Putamen (tissue), 1 donor: ENCODE results near the gene ZNF653.

Experiments used
- DNase-seq: peaks from one replicate; pipeline ENCODE4 v3.0.0-alpha.2; 2016; ENCODE audit warnings: low spot score

The ZNF653 gene

DNA sequence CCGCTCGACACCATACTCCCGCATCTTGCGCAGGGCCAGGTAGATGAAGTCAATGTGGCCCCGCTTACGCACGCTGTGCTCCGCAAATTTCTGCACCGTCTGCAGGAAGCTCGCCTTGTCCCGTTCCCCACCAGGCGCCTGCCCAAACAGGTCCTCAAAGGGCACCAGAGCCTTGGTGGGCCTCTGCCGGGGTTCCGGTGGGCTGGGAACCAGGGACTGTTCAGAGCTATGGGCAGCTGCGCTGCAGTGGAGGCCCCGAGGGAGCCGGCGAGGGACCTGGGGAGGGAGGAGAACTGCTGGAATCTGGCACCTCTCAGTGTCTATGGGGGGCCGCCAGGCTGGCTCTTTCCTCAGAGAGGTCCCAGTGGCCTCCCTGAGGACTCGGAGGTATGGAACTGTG is 8.3 kb upstream of the ZNF653 start:
- DNase-seq: no peak

DNA sequence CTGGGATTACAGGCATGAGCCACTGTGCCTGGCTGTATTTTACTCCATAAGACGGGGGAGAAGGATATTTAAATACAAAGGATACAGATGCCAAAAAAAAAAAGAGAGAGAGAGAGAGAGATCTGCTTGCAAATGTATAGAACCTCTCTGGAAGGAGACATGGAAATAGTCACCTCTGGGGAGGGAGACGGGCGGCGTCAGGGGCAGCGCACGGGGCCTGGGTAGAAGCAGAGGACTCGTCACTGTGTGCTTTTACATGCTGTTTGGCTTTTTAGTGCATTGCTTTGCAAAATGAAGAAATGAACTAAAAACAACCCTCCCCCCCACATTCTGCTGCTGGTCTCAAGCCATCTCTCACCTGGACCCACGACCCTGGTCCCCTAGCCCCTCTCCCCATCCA is 4.8 kb upstream of the ZNF653 start:
- DNase-seq: no peak

DNA sequence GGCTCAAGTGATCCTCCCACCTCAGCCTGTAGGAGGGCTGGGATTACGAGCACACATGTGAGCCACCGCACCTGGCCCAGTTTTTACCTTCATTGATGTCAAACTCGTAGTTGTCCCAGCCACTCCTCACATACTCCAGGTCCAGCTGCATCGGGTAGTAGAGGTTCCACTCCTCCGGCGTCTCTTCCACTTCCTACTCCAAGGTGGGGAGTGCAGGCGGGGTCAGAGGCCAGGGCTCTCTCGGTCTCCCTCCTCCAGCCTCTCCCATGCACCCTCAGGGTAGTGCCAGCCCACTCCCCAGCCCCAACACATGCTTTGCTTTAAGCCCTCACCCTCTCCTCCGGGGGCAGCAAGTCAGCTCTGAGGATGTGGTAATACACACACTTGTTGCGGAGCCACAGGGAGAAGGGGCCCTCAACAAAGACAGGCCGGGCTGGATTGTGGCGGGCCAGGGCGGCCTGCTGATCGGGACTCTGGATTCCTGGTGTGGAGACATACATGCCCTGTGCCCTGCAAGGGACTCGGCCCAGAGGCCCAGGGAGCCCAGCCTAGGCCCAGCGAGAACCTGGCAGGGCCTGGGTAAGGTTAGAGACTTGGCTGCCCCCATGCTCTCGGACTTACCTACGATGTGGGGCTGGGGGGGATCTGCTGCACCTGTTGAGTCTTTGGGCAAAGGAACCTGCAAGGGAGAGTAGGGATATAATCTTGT is 1.9 kb upstream of the ZNF653 start:
- no peak for DNase-seq

DNA sequence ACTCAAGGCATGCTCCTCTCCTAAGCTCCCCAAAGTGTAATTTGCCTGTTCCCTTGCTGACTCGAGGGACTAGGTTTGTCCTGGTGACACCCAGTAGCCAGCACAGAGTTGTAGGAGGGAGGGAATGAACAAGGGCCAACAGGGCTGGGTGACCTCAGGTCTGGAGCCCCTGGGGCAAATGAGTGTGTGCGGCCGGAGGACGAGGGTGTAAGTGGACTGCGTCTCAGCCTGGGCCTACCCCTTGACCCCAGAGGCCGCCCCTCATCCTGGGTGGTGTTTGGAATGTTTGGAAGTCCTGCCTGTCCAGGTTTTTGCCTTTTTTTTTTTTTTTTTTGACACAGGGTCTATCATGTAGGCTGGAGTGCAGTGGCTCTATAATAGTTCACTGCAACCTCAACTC is 1.3 kb upstream of the ZNF653 start:
- DNase-seq: no peak

DNA sequence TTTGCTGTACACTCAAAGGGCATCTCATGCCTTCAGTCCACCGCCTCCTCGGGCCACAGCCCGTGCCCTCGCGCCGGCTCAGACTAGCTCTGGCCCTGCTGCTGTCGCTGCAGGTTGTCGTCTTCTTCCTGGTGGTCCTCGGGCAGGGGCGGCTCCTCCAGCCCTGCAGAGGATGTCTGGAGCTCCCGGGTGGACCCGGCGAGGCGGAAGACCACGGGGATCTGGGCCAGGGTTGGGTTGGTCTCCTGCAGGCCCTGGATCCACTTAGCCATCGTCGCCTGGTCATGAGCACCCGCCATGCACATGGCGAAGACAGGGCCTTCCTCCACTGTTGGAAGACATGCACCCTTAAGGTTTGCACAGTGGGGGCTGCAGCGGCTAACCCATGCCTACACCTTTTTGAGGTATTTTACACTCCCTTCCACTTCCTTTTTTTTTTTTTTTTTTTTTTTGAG is 489 bp upstream of the ZNF653 start:
- DNase-seq: no peak

DNA sequence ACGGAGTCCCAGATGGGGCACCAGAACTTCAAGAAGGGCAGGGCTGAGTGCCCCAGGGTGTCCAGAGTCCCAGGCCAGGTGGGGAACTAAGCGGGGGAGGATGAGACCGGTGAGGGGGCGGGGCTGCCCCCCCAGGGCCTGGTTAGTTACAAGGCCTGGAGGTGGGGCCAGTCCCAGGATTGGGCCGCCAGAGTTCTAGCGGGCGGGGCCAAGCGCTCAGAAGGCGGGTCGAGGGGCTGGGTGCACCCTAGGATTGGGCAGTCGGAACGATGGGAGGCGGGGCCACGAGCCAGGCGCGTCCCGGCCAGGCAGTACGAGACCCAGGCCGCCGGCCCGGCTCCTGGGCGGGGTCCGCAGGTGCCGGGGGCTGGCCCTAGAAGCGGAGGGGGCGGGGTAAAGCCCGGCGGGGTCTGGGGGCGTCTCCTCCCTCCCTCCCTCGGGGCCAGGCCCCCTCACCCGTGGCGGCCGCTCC is 571 bp downstream of the ZNF653 start:
- DNase-seq: peak; percentile 94

DNA sequence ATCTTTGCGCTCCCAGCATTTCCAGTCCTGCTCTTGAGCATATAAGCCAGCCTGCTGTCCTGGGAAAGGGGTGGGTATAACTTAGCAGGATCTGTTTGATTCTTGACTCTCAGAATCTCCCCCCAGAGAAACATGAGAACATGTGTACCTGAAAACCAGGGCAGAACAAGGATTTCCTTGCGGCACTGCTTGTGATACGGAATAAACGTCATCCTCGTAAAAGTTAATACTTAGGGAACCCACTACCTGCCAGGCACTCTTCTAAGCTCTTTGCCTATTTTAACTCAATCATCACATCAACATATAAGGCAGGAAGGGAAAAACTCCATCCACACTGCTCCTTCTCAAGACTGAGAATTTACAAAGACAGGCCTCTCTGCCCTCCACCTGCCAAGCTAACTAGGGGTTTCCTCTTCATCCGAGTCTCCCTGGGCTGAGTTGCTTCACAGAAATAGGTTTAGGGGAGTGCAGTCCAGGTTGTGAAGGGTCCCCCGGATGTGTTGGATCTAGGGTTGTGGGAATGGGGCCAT is 1.1 kb downstream of the ZNF653 start:
- no peak for DNase-seq

DNA sequence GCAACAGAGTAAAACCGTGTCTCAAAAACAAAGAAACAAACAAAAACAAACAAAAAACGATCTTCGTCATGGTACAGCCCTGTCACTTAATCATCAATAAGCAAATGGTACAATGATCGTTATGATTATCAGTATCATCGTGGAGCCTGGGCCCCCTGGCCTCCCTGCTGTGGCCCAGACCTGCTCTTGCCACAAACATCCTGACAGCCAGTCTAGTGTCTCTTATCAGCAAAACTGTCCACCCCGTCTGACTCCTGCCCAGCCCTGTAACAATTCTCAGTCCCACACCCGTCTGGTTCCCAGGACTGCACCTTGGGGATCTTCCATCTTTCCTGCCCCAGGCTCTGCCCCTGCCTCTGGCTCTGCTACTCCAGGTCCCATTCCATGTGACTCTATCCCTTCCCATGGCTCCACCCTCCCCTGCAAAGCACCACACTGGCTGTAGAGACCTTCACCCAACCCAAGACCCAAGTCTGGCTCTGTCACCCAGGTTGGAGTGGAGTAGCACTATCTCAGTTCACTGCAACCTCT is 5.7 kb downstream of the ZNF653 start:
- no peak for DNase-seq

DNA sequence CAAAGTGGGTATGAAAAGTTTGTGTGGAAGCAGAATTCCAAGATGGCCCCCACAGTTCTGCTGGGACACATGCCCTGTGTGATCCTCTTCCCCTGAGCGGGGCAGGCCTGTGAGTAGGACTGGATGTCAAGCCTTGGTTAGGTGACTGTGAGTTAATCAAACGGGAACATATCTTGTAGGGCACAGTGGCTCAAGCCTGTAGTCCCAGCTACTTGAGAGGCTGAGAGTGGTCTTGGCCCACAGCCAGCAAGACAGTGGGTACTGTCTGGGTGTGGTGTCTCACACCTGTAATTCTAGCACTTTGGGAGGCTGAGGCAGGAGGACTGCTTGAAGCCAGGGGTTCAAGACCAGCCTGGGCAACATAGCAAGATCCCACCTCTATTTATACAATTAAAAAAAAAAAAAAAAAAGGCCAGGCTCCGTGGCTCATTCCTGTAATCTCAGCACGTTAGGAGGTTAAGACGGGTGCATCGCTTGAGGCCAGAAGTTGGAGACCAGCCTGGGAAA is 6.4 kb downstream of the ZNF653 start:
- DNase-seq: no peak

DNA sequence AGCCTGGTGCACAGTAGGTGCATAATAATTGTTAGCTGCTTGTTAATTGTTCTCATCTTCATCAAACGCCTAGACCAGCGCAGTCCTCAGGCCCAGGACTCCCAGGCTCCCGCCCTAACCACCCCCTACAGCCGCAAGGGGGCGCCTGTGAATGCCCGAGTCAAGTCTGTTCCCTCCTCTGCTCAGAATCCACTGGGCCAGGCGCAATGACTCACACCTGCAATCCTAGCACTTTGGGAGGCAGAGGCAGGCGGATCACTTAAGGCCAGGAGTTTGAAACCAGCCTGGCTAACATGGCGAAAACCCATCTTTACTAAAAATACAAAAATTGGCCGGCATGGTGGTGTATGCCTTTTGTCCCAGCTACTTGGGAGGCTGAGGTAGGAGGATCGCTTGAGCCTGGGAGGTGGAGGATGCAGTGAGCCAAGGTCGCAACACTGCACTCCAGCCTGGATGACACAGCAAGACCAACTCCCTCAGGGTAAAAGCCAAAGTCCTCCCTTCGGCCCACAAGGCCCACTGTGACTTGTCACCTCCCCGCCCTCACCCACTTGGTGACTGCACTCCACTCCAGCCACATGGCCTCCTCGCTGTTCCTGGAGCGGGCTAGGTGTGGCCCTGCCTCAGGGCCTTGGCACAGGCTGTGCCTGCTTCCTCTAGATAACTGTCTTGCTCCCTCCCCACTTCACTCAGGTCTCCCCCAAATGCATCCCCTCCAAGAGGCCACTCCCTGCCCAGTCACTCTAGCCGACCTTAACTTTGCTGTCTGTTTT is 9.1 kb downstream of the ZNF653 start:
- DNase-seq: no peak

DNA sequence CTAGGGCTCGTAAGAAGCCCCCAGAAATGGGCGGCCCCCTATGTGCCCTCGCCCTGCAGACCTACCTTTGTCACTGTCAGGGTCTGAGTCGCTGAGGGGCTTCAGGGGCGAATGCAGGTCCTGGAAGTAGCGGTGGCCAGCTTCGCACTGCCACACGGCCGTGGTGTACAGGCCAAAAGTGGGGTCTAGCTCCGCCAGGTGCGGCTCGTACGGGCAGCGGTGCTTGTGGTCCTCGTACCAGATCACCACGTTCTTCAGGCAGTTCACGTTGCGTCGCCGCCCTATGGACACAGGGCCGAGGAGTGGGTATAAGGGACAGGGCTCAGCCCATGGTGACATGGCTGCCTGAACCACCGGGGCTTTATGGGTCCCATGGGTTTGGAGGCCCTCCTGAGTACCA is 9.8 kb downstream of the ZNF653 start:
- DNase-seq: no peak

DNA sequence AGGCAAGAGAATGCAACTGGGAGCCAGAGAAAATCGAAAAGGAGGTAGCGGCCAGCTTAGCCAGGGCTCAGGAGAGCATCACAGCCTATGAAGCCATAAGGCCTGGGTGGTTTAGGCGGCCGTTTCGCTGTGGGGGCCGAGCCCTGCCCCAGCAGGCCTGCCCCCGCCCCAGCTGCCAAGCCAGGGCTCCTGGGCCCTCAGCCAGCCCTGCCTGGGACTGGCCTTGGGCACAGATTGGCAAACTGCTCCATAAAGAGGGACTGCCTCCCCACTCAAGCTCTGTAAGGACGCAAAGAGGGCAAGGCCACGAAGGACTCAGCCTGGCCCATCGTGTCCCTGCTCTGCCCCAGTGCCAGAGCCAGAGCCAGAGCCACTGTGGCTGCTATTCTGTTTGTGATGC is 10.2 kb downstream of the ZNF653 start:
- no peak for DNase-seq

DNA sequence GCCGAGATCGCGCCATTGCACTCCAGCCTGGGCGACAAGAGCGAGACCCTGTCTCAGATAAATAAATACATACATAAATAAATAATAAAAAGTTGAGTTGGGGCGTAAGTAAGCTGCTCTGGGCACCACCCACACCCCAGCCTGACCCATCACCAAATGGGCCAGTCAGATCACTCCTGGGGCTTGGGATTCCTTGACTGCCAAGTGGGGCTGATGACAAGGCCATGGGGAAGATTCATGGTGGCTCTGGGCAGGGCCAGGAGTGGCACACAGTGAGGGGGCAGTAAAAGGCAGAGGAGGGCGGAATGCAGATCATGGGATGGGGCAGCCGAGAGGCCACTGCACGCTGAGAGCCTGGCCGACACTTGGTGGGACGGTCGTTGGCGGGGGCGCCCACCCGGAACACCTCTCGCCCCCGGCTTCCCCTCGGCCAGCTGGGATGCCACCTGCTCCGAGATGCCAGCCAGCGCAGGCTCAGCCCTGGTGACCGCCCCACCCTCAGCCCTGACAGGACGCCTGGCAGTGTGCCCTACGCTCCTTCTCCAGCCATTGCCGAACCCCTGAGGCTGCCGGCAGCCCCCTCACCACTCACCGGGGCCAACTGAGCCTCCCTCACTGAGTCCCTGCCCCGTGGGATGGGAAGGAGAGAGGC is 10.9 kb downstream of the ZNF653 start:
- no peak for DNase-seq

DNA sequence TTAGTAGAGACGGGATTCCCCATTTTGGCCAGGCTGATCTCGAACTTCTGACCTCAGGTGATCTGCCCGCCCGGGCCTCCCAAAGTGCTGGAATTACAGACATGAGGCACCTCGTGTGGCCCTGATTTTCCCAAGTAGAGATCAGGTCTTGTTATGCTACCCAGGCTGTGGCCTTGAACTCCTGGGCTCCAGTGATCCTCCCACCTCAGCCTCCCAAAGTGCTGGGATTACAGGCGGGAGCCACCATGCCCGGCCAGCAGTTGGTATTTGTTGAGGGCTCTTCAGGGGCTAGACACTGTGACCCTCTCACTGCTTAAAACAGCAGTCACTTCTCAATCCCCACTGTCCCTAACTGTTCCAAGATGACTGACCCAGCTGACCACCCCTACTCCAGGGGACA is 16.3 kb downstream of the ZNF653 start:
- no peak for DNase-seq

DNA sequence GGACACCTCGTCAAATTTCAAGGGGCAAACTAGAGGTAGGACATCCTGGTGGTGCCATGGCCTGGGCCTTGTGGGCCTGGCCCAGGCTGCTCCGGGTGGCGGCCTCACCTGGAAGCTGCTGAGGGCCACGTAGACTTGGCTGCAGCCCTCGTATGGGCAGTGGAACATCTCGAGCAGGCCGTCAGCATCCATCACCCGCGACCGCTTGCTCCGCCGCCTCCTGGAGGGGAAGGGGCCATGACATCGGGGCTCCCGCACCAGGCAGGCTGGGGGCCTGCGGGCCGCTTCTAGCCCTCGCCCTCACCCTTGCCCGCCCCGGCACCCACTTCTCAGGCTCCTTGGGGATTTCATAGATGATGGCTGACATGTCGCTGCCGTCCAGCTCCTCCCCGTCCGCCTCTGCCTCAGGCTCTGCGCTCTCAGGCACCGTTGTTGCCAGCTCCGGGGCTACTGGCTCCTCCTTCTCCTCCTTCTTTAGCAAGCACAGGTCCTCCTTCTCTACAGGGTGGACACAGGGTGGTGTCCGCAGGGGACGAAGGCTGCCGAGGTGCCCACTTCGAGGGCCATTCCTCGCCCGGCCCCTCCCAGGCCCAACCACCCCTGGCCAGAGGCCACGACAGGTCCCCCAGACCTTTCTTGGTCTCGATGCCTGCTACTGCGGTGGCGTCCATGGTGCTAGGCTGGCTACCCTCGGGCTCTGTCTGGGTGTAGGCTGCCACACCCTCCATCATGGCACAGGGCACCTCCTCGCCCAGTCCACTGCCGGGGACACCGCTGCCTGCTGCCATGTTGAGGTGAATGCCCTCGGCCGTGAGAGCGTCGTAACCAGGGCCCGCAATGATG is 18.8 kb downstream of the ZNF653 start:
- DNase-seq: no peak

DNA sequence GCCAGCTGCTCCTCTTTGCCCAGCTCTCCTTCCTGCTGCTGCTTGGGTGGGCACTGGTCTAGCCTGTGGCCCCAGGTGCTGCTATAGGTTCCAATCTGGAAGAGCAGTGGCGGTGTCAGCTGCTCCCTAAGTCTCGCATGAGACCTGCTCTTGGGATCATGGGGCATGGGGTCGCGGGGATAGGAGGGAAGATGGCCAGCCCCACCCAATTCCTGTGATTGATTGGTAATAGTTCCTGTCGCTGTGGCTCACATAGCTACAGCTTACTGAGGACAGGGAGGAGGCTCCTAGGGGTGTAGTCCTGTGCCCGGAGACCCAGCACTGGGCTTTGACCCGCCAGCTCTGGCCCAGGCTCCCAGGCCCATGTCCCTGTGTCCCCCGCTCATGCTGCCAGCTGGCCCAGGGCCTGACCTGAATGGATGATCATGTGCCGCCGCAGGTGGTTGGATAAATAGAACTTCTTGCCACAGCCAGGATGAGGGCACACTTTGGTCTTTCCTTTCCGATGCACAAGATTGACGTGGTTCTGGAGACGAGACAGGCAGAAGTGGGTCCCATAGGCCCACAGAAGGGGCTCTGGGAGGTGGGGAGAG is 20.3 kb downstream of the ZNF653 start:
- no peak for DNase-seq

DNA sequence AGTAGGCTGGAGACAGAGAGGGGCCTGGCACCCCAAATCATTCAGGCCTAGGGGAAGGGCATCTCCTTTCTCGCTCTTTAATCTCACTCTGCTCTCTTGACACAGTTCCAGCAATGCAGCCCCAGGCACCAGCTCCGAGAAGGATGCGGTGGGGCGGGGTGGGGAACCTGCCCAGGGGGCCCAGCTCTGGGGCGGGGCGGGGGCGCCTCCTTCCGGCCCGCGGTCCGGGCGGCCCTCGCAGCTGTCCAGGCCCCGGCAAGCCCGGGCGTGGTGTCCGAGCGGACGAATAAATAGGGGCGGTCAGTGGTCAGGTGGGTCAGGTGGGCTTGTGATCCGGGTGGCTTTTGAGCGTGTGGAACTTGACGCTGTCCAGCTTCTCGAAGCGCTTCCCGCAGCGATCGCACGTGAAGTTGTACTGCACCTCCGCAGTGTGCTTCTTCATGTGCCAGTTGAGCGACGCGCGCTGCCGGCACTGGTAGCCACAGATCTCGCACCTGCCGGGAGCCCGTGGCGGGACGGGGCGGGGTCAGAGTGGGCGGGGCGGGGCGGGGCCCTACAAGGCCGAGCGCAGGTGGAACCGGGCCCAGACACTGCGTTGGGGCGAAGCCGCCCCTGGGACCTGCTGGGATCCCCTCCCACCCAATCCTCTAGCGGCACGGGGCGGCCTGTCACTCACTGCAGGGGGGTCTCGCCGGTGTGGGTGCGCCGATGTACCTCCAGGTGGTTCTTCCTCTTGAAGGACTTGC is 22.1 kb downstream of the ZNF653 start:
- no peak for DNase-seq

DNA sequence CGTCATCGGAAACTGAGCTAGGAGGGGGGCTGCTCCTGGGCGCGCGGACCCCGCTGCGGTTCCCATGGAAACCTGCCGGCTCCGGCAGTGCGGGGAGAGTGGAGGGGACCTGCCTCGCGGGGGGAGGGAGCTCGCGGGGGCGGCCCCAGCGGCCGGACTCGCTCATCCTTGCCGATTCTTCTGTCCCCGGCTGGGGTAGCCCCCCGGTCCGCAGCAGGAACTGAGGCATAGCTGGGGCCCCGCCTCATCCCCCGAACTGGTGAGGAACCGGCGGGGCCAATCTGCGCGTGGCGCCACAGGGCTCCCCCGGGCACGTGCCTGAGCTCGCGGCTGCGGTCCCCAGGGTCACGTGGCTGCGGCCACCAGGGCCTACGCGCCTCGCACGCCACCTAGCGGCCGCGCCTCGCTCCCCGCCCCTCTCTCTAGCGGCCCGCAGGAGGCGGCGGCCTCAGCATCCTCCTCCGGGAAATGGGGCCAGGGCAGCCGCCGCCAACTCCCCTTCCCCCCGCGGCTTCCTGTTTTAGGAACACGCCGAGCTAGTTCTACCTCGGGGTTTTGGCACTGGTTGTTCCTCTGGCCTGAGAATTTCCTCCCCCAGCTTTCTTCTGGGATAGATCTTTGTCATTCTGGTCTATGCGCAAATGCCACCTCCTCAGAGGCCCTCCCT is 23.1 kb downstream of the ZNF653 start:
- DNase-seq: peak; percentile 83

DNA sequence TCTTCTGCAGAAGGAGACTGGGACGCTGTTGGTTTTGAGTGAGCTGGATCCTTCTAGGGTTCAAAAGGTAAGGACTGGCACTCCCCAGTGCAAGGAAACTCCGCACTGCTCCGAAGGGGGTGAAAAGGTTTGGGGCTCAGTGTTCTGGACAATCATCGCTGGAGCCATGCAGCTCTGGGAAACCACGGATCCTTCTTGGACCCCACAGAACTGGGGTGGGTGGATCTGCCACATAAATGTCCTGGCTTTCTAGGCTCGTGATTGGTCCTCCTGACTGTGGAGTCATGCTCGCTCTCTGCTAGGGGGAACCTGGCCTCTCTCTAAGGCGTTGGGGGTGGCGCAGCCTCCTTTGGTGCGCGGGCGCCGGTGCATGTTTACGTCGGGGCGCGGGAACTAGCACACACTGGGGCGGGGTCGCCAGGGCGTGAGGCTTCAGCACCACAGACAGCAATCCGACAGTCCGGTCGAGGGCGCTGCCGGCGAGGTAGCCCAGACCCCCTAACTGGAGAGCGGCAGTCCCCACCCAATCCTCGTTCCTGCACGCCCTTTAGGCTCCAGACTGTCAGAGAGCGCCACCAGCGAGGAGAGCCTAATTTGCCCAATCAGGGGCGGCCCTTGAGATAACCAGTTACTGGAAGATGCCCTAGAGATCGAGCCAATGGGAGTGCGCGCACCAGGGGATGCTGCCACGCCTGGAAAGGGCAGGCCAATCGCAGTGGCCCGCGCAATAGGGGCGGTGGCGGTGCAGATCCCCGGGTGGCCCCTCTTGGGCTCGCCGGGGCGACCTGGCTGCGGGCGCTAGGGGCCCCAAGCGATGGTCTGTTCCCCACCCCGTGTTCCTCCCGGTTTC is 23.9 kb downstream of the ZNF653 start:
- DNase-seq: peak; percentile 98
